NOMO-1 treated with dmso at 0.1 percent for 144 hours (cell line): ENCODE data around the gene NECAP2.
"Not testable (repeated sequence)": the region's sequence is repeated elsewhere in the genome, so short reads cannot be mapped to it uniquely, and the experiment has no call there.

Experiments used
- DNase-seq: peaks from one replicate; lab custom pipeline; 2025; ENCODE audit not compliant: unreplicated experiment; lab: John Stamatoyannopoulos, UW

Gene NECAP2

DNA sequence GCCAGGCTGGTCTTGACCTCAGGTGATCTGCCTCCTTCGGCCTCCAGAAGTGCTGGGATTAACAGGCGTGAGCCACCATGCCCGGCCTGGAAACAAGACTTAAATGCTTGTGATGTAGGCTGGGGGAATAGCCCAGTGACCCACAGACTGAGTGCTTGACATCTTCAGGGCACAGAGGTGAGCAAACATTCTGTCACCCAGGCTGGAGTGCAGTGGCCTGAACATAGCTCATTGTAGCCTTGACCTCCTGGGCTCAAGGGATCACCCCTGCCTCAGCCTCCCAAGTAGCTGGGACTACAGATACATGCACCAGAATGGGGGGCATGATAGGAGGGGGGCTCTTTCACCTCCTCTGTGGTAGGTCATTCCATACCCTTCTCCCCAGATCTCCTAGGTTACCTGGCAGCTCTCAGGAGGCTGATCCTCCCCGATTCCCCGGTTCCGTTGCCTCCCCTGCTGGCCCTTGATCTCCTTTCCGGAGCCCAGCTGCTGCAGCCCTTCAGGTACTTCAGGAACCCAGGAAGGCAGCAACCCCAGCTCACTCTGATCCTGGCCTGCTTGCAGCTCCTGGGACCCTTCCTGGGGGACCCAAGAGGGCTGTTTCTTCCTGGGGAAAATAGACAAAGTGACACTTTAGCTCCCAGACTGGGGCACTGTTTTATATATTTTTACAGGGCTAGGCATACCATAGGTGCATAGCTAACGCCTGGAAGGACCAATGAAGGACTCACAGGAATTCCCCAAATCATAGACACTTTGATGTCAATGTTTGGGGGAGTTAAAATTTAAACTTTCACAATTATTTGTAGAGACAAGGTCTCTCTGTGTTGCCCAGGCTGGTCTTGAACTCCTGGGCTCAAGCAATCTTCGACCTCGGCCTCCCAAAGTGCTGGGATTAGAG is 15.1 kb upstream of the NECAP2 start:
- no peak for DNase-seq

DNA sequence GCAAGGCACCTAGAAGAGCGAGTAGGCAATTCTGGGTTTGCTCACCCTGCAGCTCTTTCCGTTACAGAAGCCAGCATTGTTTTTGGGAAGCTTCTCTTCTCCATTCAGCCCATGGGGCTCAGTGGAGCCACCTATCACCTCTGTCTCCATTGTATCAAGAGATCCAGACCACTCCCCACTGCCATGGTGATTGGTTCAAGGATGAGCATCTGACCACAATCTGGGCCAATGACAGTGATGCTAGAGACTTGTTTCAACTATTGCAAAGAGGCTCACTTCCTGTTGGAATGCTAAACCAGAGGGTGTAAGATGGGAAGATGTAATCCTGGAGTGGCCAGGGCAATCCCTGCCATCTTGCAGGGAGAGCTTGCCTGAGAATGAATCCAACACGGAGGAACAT is 9.9 kb upstream of the NECAP2 start:
- no peak for DNase-seq

DNA sequence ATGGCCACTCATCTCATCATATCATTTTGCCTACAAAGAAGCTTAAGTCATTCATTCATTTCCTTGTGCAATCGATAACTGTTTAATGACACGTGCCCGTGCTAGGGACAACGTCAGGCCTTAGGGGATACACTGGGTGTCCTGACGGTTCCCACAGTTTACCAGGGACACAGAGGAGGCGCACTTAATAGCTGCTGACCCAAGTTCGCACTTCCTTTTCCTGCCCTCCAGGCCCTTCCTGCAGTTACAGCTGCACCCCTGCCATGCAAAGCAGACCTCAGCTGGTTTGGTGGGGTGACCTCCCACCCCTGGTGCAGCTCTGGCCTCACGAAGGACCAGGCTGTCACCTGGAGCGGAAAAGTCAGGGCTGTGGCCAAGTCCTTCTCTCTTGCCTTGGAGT is 7.5 kb upstream of the NECAP2 start:
- DNase-seq, result no peak

DNA sequence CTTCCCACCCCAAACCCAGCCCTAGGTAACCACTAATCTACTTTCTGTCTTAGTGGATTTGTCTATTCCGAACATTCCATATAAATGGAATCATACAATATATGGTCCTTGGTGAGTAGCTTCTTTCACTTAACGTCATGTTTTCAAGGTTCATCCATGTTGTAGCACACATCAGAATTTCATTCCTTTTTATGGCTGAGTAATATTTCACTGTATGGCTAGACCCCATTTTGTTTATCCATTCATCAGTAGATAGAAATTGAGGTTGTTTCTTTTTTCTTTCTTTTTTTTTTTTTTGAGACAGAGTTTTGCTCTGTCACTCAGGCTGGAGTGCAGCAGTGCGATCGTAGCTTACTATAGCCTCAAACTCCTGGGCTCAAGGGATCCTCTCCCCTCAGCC is 6.5 kb upstream of the NECAP2 start:
- no peak for DNase-seq

DNA sequence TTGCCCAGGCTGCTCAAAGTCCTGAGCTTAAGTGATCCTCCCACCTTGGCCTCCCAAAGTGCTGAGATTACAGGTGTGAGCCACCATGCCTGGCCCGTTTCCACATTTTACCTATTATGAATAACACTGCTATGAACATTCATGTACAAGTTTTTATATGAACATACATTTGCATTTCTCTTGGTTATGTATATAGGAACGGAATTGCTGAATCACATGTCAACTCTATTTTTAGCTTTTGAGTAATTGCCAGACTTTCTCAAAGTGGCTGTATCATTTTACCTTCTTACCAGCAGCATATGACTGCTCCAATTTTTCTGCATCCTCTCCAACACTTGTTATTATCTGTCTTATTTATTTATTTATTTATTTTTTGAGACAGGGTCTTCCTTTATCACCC is 6.0 kb upstream of the NECAP2 start:
- no peak for DNase-seq

DNA sequence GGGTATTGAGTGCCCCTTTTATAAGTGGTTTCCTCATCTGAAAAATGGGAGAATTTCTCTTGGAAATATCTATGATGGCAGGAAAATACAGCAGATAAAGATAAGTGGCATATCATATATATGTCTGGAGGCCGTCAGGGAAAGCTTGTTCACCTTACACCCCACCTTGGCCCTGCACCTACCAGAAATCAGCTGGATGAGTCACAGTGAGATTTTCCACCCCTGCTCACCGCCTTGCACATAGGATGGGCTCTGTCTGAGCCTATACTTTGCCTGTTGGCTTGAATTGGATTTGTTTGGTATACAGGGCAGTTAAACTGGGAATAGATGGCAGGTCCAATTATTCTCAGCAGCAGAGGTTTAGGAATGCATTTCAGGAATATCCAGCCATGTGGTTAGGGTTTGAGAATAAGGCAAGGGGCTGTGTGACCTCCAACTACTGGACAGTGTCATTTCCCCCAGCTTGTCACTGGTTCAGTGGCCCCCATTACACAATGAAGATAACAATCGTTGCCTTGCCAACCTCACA is 3.5 kb upstream of the NECAP2 start, which contains the start of gene SPATA21:
TSS of gene SPATA21 (minus strand) at position 479 of the 529 bp plus-strand sequence. CDS start 6,053 bp downstream, outside the sequence.
- DNase-seq, result no peak

DNA sequence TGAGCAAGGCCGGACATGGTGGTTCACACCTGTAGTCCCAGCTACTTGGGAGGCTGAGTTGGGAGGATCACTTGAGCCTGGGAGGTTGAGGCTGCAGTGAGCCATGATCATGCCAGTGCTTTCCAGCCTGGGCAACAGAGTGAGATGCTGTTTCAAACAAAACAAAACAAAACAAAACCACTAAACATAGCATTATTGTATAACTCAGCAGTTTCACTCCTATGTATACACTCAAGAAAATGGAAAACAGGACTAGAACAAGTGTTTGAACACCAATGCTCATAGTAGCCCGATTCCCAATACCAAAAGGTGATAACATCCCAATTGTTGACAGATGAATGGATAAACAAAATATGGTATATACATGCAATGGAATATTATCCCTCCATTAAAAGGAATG is 2.0 kb upstream of the NECAP2 start:
- no peak for DNase-seq

DNA sequence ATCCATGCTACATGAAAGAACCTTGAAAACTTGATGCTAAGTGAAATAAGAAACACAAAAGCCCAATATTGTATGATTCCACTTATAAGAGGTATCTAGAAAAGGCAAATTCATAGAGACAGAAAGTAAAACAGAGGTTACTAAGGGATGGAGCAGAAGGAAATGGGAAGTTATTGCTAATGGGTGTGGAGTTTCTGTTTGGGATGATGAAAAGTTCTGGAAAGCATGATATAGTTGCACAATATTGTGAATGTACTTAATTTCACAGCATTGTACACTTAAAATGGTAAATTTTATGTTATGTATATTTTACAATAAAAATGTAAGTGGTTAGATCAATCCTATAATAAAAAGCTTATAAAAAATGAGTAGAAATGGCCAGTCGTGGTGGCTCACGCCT is 1.6 kb upstream of the NECAP2 start:
- no peak for DNase-seq

DNA sequence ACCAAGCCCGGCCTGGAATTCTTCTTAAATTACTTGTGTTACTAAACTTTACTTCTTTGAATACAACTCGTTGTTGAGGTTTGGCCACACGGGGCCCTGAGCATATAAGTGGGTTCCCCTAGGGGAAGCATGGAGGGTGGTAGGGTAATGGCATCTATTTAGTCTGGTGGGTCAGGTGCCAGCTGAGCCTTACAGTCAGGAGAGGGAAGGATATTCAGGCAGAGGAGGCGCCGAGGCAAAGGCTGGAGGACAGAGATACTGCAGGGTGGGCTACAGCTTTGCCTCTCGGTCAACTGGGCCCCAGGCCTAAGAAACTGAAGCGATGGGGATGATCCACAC is 424 bp upstream of the NECAP2 start:
- DNase-seq, result no peak

DNA sequence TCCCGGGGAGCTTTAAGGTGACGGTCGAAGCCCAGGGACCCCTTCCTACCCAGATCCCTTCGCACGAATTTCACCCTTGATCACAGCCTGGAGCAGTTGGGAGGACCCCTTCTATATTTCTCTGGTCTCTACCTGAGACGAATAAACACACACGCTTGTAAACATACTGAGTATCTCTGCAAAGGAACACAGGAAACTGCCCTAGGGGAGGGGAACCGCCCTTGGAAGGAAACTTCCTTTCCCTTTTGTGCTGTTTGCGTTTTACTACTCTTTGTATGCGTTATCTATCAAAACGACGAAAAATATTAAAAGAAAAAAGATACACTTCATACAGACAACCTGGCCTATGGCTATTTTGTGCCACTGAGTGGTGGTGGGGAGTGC is 750 bp downstream of the NECAP2 start:
- no peak for DNase-seq

DNA sequence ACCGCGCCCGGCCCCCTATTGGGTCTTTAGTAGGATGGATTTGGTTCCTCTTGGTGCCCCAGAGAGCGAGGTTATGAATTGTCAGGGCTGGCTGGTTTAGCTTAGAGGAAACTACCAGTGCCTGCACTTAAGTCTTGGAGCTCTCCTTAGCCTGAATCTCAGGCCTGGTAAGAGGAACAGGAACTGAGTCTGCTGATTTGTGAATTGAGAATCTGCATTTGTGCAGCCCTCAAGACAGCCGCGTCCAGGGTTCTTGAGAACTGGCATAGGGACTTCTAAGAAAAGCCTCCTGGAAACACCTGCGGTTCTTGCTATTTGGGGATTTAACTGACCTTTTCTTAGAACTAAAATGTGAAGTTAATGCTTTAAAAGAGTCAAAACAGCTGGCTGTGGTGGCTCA is 1.7 kb downstream of the NECAP2 start:
- DNase-seq, result no peak

DNA sequence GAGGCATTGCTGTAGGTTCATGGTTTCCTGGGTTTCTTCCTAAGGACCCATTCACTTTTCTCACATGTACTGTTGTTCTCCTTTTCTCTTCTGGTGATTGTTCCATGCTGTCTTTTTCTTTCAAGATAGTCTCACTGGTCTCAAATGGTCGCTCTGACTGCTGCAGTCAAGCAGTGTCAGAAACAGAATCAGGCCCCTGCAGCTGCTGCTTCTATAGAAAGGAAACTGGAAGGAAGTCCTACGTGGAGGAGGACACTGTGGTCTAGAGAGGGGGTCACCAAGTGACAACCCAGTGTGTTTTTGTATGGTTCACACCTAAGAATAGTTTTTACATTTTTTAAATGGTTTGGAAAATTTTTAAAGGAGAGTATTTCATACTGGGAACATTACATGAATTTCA is 2.4 kb downstream of the NECAP2 start:
- DNase-seq, result no peak

DNA sequence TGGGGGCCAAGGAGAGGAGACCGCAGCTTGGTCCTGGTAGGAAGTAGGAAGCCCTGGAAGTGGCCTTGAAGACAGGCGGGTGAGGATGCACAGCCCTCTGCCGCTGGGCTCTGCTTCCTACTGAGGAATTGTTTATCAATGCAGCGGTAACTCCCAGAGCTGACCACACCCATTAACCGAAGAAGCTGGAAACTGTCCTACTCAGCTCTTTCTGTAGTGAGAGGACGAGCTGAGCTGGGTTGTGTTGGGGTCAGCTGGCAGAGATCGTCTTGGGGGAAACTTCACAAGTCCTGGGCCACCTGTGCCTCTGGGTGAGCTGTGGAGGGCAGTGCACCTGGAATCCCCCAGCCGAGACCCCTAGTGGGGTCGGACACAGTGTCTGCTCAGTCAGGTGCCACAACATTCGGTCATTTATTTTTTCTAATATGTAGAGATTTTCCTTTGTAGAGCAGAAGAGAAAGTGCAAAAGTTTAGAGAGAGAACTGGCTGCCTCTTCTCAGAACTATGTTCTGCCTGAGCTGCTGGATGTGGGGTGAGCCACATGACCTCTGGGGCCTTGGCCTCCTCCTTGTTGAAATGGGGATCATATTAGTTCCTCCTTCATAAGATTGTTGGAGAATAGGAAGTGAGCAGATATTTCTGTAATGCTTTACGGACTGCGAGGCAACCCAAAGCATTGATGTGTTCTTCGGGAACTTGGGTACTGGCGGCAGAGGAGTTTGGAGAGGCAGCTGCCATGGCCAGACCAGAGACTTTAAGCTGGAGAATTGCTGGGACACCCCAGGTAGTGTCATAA is 3.6 kb downstream of the NECAP2 start:
- DNase-seq, result no peak

DNA sequence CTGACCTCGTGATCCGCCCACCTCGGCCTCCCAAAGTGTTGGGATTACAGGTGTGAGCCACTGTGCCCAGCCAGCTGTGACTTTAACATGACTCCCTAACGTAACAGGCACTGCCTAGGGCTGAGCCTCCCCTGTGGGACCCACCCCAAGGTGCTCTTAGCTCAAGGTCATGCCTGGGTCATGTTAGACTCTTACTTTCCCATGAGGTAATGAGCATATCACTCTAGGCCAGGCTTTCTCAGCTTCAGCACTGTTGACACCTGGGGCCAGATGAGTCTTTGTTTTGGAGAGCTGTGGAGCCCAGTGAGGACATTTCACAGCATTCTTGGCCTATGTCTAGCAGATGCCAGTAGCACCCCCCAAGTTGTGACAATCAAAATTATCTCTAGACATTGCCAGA is 4.5 kb downstream of the NECAP2 start:
- no peak for DNase-seq

DNA sequence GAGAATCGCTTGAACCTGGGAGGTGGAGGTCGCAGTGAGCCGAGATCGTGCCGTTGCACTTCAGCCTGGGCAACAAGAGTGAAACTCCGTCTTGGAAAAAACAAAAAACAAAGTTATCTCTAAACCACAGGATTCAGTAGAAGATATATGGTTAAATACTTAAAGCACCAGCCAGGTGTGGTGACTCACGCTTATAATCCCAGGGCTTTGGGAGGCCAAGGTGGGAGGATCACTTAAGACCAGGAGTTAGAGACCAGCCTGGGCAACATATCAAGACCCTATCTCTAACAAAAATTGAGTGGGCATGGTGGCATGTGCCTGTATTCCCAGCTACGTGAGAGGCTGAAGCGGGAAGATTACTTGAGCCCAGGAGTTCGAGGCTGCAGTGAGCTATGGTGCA is 5.6 kb downstream of the NECAP2 start:
- DNase-seq, result no peak

DNA sequence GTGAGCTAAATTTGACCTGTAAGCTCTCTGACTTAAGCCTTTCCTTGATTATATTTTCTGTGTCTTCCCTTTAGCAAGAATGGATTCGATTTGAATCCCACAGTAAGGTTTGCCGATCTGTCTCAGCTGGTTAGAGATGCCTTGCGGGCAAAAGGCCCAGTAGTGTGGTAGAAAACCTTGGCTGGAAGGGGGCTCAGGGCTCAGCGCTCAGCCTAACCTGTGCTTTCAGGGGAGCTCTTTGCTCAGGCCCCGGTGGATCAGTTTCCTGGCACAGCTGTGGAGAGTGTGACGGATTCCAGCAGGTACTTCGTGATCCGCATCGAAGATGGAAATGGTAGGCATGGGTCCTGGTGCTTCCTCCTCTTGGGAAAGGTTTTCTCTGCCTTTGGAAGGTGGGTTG is 7.1 kb downstream of the NECAP2 start:
- DNase-seq, result no peak

DNA sequence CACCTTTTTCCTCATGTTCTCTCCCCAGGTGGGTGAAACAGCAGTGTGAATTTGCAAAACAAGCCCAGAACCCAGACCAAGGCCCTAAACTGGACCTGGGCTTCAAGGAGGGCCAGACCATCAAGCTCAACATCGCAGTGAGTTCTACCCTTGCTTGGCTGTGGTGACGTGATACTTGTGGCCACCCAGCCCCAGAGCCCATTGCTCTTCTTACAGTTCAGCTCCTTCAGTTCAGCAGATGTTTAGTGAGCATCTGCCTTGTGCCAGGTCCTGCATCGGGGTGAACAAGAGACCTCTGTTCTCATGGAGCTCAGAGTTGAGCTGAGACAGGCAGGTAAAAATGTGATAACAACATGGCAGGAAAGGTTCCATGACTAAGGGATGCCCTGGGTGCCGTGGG is 8.5 kb downstream of the NECAP2 start:
- no peak for DNase-seq

DNA sequence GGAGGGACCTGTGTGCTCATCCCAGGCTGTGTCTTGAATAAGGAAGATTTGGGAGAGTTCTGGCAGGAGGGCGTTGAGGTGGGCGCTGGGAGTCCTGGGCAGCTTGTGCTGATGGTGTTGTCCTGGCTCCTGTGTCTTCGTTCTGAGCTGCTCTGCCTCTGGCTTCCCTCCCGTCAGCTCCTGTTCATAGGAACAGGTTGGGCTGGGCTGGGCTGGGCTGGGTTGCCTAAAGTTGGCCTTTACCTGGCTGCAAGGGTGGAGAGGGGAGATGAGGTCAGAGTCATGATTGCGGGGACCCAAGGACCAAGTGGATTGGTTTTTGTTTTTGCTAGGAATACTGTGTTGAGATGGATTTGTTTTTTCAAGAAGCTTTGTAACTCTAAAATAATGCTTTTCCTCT is 9.1 kb downstream of the NECAP2 start:
- DNase-seq, result no peak

DNA sequence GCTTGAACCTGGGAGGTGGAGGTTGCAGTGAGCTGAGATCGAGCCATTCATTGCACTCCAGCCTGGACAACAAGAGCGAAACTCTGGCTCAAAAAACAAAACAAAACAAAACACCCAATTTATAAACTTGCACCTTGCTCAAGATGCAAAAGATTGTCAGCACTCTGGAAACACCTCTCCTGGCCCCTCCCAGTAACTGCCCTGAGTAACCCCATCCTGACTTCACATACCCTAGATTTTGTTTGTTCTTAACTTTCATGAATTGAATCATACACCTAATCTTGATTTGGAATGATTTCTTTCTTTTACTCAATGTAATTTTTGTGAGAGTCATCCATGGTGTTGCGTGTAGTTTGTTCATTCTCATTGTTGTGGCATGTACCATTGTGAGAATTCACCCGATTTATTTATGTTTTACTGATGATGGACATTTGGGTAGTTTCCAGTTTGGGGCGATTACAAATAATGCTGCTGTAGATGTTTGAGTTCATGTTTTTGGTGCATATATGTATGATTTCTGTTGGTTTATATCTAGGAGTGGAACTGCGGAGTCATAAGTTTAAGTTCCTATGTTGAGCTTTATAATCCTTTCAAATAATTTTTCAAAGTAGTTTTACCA is 10.4 kb downstream of the NECAP2 start:
- DNase-seq, result no peak

DNA sequence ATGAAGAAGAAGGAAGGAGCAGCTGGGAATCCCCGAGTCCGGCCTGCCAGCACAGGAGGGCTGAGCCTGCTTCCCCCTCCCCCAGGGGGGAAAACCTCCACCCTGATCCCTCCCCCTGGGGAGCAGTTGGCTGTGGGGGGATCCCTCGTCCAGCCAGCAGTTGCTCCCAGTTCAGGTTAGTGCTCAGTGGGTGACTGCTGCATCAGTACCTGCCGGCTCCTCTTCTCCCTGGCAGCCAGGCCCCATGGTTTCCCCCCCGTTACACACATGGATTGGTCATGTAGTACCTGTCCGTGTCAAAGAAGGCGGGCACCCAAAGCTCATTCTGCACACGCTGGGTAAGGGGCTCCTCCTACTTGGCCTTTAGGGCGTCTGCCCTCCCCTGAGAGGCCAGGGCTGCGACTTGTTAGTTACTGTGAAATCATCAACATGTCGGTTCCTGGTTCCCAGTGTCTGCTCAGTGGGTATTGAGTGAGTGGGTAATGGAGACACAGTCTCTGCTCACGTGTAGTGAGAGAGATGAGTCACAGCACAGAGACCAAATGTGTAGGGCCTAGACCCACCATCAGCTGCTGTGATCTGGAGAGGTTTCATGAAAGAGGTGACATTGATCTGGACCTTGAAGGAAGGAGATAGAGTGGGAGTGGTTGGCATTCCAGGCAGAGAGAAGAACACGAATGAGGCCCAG is 11.5 kb downstream of the NECAP2 start:
- no peak for DNase-seq

DNA sequence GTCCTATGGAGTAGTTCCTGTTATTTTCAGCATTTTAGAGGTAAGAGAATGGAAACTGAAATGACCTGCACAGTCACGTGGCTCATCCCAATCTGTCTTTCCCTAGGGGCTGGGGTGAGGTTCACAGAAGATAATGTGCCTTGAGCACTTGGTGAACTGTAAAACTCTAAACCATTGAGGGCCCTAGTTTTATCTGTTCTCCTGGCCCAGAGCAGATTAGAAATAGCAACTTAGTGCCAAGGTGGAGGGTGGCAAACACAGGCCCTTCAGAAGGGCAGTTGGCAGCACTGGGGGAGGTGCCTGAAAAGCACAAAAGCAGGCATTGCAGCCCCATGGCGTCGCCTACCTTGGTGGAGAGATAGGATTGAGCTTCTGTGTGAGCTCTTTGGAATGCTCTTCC is 14.4 kb downstream of the NECAP2 start:
- not testable (repeated sequence) for DNase-seq
